IMR-90 (cell line): ENCODE data around the gene TMEM205. TPM values are rescaled to one million over a fixed set of nuclear protein-coding genes. Genes with fewer than 3 reads are reported as not detected.

Experiments
- ATAC-seq: fragments of 200-7000 bp; cut with Tn5 transposase; 2 replicates; pipeline ENCODE4 v1.9.1; 2020; ENCODE audit warnings: low read depth, mild to moderate bottlenecking, moderate library complexity
- BruUV-seq: library from RNA; stranded (reverse); fragments of 400-500 nt; replicated peaks from 2 replicates; lab custom pipeline; 2021; lab: Mats Ljungman, UMichigan
- CTCF ChIA-PET: fragments of 300-600 bp; formaldehyde crosslinking; extraction: SDS; loops from one replicate; lab custom pipeline; 2021; ENCODE audit warnings: antibody characterized with exemption; lab: Yijun Ruan, JAX
- POLR2A ChIA-PET: fragments of 300-600 bp; sonication (Branson Sonifier 250); formaldehyde crosslinking; loops from one replicate; lab custom pipeline; 2022; ENCODE audit warnings: antibody characterized with exemption; ENCODE audit not compliant: unreplicated experiment; lab: Charles Lee
- DNase-seq: peaks from one replicate; pipeline ENCODE4 v3.0.0; 2013
- H2AFZ ChIP-seq: replicated peaks from 2 replicates; pipeline ENCODE3; 2013; ENCODE audit warnings: low read length, mild to moderate bottlenecking; ENCODE audit not compliant: poor library complexity
- H2AK5ac ChIP-seq: 2 replicates; pipeline ENCODE4 v1.6.1; 2013; ENCODE audit warnings: low read depth, low read length, inconsistent platforms
- H2AK9ac ChIP-seq: replicated peaks from 2 replicates; pipeline ENCODE3; 2013; ENCODE audit warnings: mild to moderate bottlenecking, low read depth, low read length, moderate library complexity; ENCODE audit not compliant: poor library complexity
- H2BK120ac ChIP-seq: 2 replicates; pipeline ENCODE4 v1.6.1; 2013; ENCODE audit warnings: low read depth, low read length, inconsistent platforms
- H2BK15ac ChIP-seq: 3 replicates; pipeline ENCODE4 v1.6.1; 2013; ENCODE audit warnings: low read depth, low read length, inconsistent platforms
- H2BK20ac ChIP-seq: 2 replicates; pipeline ENCODE4 v1.6.1; 2013; ENCODE audit warnings: low read depth, mild to moderate bottlenecking, inconsistent platforms, low read length, moderate library complexity
- H2BK5ac ChIP-seq: 2 replicates; pipeline ENCODE4 v1.6.1; 2013; ENCODE audit warnings: mild to moderate bottlenecking, low read depth, low read length, inconsistent platforms; ENCODE audit not compliant: poor library complexity, severe bottlenecking
- H3K14ac ChIP-seq: replicated peaks from 2 replicates; pipeline ENCODE4 v1.6.1; 2013; ENCODE audit warnings: low read depth, low read length, inconsistent platforms
- H3K18ac ChIP-seq: 2 replicates; pipeline ENCODE4 v1.6.1; 2013; ENCODE audit warnings: low read depth, low read length, control low read depth
- H3K23ac ChIP-seq: 2 replicates; pipeline ENCODE4 v1.6.1; 2013; ENCODE audit warnings: low read depth, low read length, inconsistent platforms
- H3K27ac ChIP-seq: 2 replicates; pipeline ENCODE4 v1.5.1; 2013; ENCODE audit warnings: mild to moderate bottlenecking, control low read depth, low read length; ENCODE audit not compliant: insufficient read depth
- H3K27me3 ChIP-seq: 2 replicates; pipeline ENCODE4 v1.6.1; 2013; ENCODE audit warnings: low read length; ENCODE audit not compliant: control insufficient read depth, insufficient read depth
- H3K36me3 ChIP-seq: 2 replicates; pipeline ENCODE4 v1.6.1; 2013; ENCODE audit warnings: low read length, mixed read lengths; ENCODE audit not compliant: control insufficient read depth, insufficient read depth
- H3K4ac ChIP-seq: 2 replicates; pipeline ENCODE4 v1.6.1; 2013; ENCODE audit warnings: low read depth, low read length, inconsistent platforms
- H3K4me1 ChIP-seq: 2 replicates; pipeline ENCODE4 v1.6.1; 2013; ENCODE audit warnings: low read length, mixed read lengths; ENCODE audit not compliant: control insufficient read depth, insufficient read depth
- H3K4me2 ChIP-seq: 2 replicates; pipeline ENCODE4 v1.6.1; 2013; ENCODE audit warnings: low read depth, mild to moderate bottlenecking, control low read depth, low read length, moderate library complexity
- H3K4me3 ChIP-seq: 2 replicates; pipeline ENCODE4 v1.5.1; 2013; ENCODE audit warnings: low read depth, mild to moderate bottlenecking, control low read depth, low read length, moderate library complexity; ENCODE audit not compliant: insufficient read depth
- H3K56ac ChIP-seq: 2 replicates; pipeline ENCODE4 v1.6.1; 2013; ENCODE audit warnings: low read length, inconsistent platforms; ENCODE audit not compliant: insufficient read depth; ENCODE audit errors: extremely low read depth
- H3K79me1 ChIP-seq, 2 experiments: 2 replicates each; pipeline ENCODE4 v1.6.1; 2013; ENCODE audit warnings: low read length in 2 of 2, inconsistent platforms in 1 of 2, low read depth in 1 of 2
- H3K9ac ChIP-seq: 2 replicates; pipeline ENCODE4 v1.6.1; 2013; ENCODE audit warnings: low read depth, low read length, control low read depth
- H3K9me1 ChIP-seq: 2 replicates; pipeline ENCODE4 v1.6.1; 2013; ENCODE audit warnings: low read length, inconsistent platforms; ENCODE audit not compliant: insufficient read depth
- H3K9me3 ChIP-seq: 2 replicates; pipeline ENCODE4 v1.6.1; 2013; ENCODE audit warnings: low read length; ENCODE audit not compliant: control insufficient read depth, insufficient read depth
- H4K20me1 ChIP-seq: 2 replicates; pipeline ENCODE4 v1.6.1; 2013; ENCODE audit warnings: low read length, inconsistent platforms; ENCODE audit not compliant: insufficient read depth
- H4K5ac ChIP-seq: 2 replicates; pipeline ENCODE4 v1.6.1; 2013; ENCODE audit warnings: mild to moderate bottlenecking, low read depth, low read length, control low read depth
- H4K8ac ChIP-seq, 2 experiments: 2 replicates each; pipeline ENCODE4 v1.6.1; 2013; ENCODE audit warnings: low read depth in 2 of 2, low read length in 2 of 2, control low read depth in 1 of 2, inconsistent platforms in 1 of 2
- H4K91ac ChIP-seq: 2 replicates; pipeline ENCODE4 v1.6.1; 2013; ENCODE audit warnings: low read depth, low read length, inconsistent platforms; ENCODE audit not compliant: insufficient read depth
- CEBPB ChIP-seq: IDR thresholded peaks from 2 replicates; pipeline ENCODE4 v1.6.1; 2012; ENCODE audit warnings: low read depth, low read length, improper control_type of control experiment
- CHD1 ChIP-seq: IDR thresholded peaks from 2 replicates; pipeline ENCODE4 v1.6.1; 2012; ENCODE audit warnings: low read depth, low read length, improper control_type of control experiment
- CTCF ChIP-seq: conservative IDR thresholded peaks from 2 replicates; pipeline ENCODE4 v1.5.1; 2012; ENCODE audit warnings: mild to moderate bottlenecking, low read depth, low read length, improper control_type of control experiment
- ELK1 ChIP-seq: fragments of 150-350 bp; IDR thresholded peaks from 2 replicates; pipeline ENCODE4 v1.6.1; 2016; ENCODE audit warnings: low read depth, mild to moderate bottlenecking, low read length, moderate library complexity, borderline replicate concordance
- FOS ChIP-seq: fragments of 150-350 bp; IDR thresholded peaks from 2 replicates; pipeline ENCODE4 v1.6.1; 2016; ENCODE audit warnings: low read depth, low read length
- MAFK ChIP-seq: IDR thresholded peaks from 2 replicates; pipeline ENCODE4 v1.6.1; 2012; ENCODE audit warnings: low read depth, low read length, improper control_type of control experiment
- MAZ ChIP-seq: IDR thresholded peaks from 2 replicates; pipeline ENCODE4 v1.6.1; 2012; ENCODE audit warnings: low read depth, mild to moderate bottlenecking, low read length, improper control_type of control experiment, moderate library complexity, borderline replicate concordance
- NFE2L2 ChIP-seq: fragments of 150-350 bp; IDR thresholded peaks from 2 replicates; pipeline ENCODE4 v1.6.1; 2016; ENCODE audit warnings: low read depth, mild to moderate bottlenecking, low read length
- POLR2A ChIP-seq: IDR thresholded peaks from 2 replicates; pipeline ENCODE4 v1.6.1; 2012; ENCODE audit warnings: mild to moderate bottlenecking, low read depth, low read length
- RAD21 ChIP-seq: IDR thresholded peaks from 2 replicates; pipeline ENCODE4 v1.6.1; 2012; ENCODE audit warnings: low read length, improper control_type of control experiment
- RCOR1 ChIP-seq: IDR thresholded peaks from 2 replicates; pipeline ENCODE4 v1.6.1; 2012; ENCODE audit warnings: mild to moderate bottlenecking, low read length, improper control_type of control experiment; ENCODE audit not compliant: insufficient replicate concordance
- RFX5 ChIP-seq: IDR thresholded peaks from 2 replicates; pipeline ENCODE4 v1.8.0; 2012; ENCODE audit warnings: low read depth, mild to moderate bottlenecking, low read length, moderate library complexity
- WGBS, 2 experiments: methylation state at CpG; one replicate each; pipeline versions ENCODE4 v1.1.5 to v1.1.7; 2013; ENCODE audit warnings: missing lambda C conversion rate in 2 of 2; ENCODE audit not compliant: insufficient read length in 1 of 2; ENCODE audit errors: extremely low coverage in 2 of 2; 5-methylcytosine and 5-hydroxymethylcytosine counted together
- dilution Hi-C: fragments of 300-500 bp; cut with HindIII; formaldehyde crosslinking; loops from one replicate; pipeline ENCODE4 v1.14.3; 2018; ENCODE audit warnings: low sequenced_read_pairs; ENCODE audit not compliant: unreplicated experiment
- in situ Hi-C: fragments of 300-500 bp; cut with MboI; formaldehyde crosslinking; loops from 3 replicates; pipeline ENCODE4 v1.14.3; 2019; ENCODE audit warnings: low sequenced_read_pairs, inconsistent platforms, mixed read lengths
- intact Hi-C: fragments of 100-400 bp; cut with micrococcal nuclease; formaldehyde crosslinking; loops from 2 replicates; pipeline ENCODE4 v1.10.0; 2022
- polyA plus RNA-seq, 3 experiments: library from polyadenylated mRNA; depleted of rRNA; stranded (reverse); fragments of >200 nt; gene quantifications; 2 replicates each; pipeline ENCODE4 v1.2.3, GENCODE V29; 2012; ENCODE audit warnings: low replicate concordance in 1 of 3
- total RNA-seq: library from RNA; depleted of rRNA; stranded (reverse); fragments of >200 nt; gene quantifications from 2 replicates; pipeline ENCODE4 v1.2.3, GENCODE V29; 2012
- TF ChIP-seq, protein P1 (sequence below): fragments of 150-350 bp; IDR thresholded peaks from 2 replicates; pipeline ENCODE4 v1.6.1; 2017; ENCODE audit warnings: mild to moderate bottlenecking, antibody characterized with exemption, low read length, low read depth

Gene TMEM205
- total and polyA plus RNA-seq, 2 of the 4 experiments (the other 2 are of a cell fraction), result 110 to 136 TPM

DNA sequence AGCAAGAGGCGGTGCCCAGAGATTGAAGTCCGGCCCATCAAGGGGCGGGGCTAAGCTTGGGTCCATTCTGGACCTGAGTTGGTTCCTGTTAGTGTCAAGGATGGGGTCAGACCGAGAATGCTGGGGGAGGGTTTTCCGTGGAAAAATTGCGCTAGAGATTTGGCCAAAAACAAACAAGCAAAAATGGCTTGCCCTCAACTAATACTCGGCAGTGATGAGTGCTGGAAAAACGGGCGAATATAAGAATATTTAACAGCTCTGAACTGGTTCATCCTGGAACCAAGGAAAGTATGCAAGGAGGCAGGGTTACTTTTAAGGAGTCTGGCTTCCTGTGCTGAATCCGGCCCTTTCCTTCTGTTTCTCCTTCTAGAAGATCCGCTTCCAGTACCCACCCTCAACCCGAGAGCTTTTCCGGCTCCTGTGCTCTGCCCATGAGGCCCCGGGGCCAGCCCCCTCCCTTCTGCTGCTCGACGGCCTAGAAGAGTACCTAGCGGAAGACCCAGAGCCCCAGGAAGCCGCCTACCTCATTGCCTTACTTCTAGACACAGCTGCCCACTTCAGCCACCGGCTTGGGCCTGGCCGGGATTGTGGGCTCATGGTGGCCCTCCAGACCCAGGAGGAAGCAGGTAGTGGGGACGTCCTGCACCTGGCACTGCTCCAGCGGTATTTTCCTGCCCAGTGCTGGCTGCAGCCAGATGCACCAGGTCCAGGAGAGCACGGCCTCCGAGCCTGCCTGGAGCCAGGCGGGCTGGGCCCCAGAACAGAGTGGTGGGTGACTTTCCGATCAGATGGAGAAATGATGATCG lies 29.3 kb upstream of the TMEM205 start:
- dilution Hi-C loops, result no loop called here
- TF ChIP-seq RCOR1 (no peak), RAD21 (no peak), CEBPB (no peak), MAFK (no peak), CHD1 (no peak), MAZ (no peak), POLR2A (no peak), CTCF (no peak), NFE2L2 (no peak), ELK1 (no peak), FOS (no peak), RFX5 (no peak)
- TF ChIP-seq, protein P1, sequence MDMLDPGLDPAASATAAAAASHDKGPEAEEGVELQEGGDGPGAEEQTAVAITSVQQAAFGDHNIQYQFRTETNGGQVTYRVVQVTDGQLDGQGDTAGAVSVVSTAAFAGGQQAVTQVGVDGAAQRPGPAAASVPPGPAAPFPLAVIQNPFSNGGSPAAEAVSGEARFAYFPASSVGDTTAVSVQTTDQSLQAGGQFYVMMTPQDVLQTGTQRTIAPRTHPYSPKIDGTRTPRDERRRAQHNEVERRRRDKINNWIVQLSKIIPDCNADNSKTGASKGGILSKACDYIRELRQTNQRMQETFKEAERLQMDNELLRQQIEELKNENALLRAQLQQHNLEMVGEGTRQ, result no peak

More for the DNA sequence above, 29.3 kb upstream of the TMEM205 start:
- H3K4ac ChIP-seq, result peak overlapping the region; percentile 77
- peak overlapping the region; percentile 33; the same call in 1 of the 2 replicates for H2BK120ac ChIP-seq
- peak overlapping the region; percentile 54 for H4K5ac ChIP-seq
- H4K20me1 ChIP-seq, result peaks cover 11% of the 10 kb centered on the region; the same call in 1 of the 2 replicates
- H3K27ac ChIP-seq, result peak overlapping the region; percentile 72
- H3K18ac ChIP-seq, result peak overlapping the region; percentile 2
- H2AK9ac ChIP-seq, result peak overlapping the region; percentile 88
- H3K36me3 ChIP-seq, result no peaks in the 10 kb centered on the region
- POLR2A ChIA-PET, result interaction anchor here (0.6 kb wide), 1 partner anchor 102 kb away, joined by 4 read pairs; no protein-coding TSS in a partner anchor
- 60% methylated on average over 9 of the region's 27 CpGs; no CpG with 5 or more reads in 1 of the 2 experiments for WGBS, 2 experiments
- H3K9me1 ChIP-seq, result peaks cover 29% of the 10 kb centered on the region
- H2BK5ac ChIP-seq, result peak overlapping the region; percentile 59
- ATAC-seq, result no peak
- no peak for DNase-seq
- H3K56ac ChIP-seq, result peak overlapping the region; percentile 76; the same call in 1 of the 2 replicates
- peak overlapping the region; percentile 90 to 92 for H4K8ac ChIP-seq
- H2AK5ac ChIP-seq, result peak overlapping the region; percentile 49; the same call in 1 of the 2 replicates
- CTCF ChIA-PET, result interaction anchor here (0.6 to 1.5 kb wide), 5 partner anchors 8 to 161 kb away, joined by 3 to 5 read pairs (median 3); partner anchors contain the start of gene PRKCSH
- peak overlapping the region; percentile 23 for H2BK20ac ChIP-seq
- H4K91ac ChIP-seq, result peak overlapping the region; percentile 60
- H3K4me1 ChIP-seq, result peaks cover 22% of the 10 kb centered on the region
- H3K79me1 ChIP-seq, result peaks cover 6 to 34% of the 10 kb centered on the region in 2 experiments
- peak overlapping the region; percentile 12; the same call in 1 of the 3 replicates for H2BK15ac ChIP-seq
- H3K9ac ChIP-seq, result peak overlapping the region; percentile 27
- intact Hi-C loops, result loop anchor here (2.0 kb wide), 2 partner anchors 59 to 83 kb away; partner anchors contain the start of genes ODAD3 and PRKCSH
- in situ Hi-C loops, result no loop called here
- H3K9me3 ChIP-seq, result no peaks in the 10 kb centered on the region
- no peaks in the 10 kb centered on the region for H3K27me3 ChIP-seq
- no TSS peak for BruUV-seq
- peak overlapping the region; percentile 74; the same call in 1 of the 2 replicates for H3K23ac ChIP-seq
- peak overlapping the region; percentile 72 for H3K4me2 ChIP-seq
- H3K4me3 ChIP-seq, result peak overlapping the region; percentile 28
- peak overlapping the region; percentile 69 for H3K14ac ChIP-seq
- peak overlapping the region; percentile 98 for H2AFZ ChIP-seq
